HuH-7.5 (cell line): ENCODE measurements around the gene ARSJ.
"Not testable (repeated sequence)": the region's sequence is repeated elsewhere in the genome, so short reads cannot be mapped to it uniquely, and the experiment has no call there.

ENCODE experiments used
- DNase-seq: peaks from one replicate; pipeline ENCODE4 v3.0.0; 2011; ENCODE audit warnings: low spot score

ARSJ gene

DNA sequence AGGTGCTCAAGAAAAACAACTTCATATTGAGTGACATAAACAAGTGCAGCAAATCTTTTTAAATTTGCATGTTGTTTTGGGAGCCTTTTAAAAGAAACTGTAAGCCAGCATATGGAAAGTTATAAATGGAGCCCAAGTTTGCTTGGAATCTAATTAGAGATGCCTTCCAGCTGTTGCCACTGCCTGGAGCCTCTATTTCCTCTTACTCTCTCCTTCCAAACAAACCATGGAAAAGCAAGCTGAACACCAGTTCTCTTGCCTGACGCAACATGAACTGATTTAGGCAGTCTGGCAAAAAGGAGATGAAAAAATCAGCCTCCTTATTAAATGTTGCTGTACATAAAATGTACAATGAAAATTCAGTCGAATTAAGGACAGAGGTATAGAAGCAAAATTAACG lies 21.5 kb downstream of the ARSJ start:
- no peak for DNase-seq

DNA sequence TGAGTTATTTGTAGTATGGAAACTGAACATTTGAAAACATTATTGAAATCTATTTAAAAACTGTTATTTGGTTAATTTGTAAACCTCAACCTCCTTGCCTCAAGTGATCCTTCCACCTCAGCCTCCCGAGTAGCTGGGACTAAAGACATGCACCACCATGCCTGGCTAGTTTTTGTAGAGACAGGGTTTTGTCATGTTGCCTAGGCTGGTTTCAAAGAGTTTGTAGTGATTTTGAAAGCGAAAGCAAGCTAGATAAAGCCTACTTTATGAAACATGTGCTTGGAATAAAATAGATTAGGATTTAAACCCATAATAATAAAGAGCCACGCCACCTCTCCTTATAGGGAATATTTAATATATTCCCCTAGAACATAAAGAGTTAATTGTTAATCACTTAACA lies 23.5 kb downstream of the ARSJ start:
- DNase-seq: no peak

DNA sequence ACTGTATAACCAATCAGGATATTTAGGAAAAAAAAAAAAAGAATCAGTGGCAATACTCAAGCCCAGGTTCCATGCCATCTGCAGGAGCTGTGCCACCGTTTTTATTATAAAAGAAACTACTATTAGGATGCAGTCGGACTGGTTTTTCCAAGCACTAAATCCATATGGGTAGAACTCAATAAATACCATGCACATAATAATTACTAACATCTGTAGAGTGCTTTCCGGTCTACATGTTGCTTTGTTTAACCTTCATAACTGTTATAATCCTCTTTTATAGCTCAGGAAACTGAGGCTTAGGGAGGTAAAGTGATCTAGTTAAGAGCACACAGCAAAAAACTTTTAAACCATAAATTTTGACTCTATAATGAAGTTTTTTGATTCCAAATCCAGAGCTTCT lies 24.0 kb downstream of the ARSJ start:
- DNase-seq: no peak

DNA sequence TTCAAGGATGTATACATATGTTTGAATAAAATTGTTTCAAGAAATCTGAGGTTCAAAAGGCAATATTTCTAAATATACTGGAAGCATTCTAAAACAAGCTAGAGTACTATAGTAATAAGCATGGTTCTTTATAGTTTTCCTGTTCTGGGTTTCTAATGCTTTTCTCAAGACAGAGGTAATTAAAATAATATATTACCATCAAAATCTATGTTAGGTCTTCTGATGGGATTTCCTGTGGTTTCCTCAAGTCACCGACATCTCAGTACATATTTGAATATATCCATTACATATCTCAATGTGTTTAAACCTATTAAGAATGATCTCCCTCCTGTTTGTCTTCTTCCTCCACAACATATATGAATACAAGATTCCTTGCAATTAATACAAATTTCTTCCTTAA lies 25.6 kb downstream of the ARSJ start:
- no peak for DNase-seq

GRCh38 chr4:113952452-113953029 lies 26.9 kb downstream of the ARSJ start:
- DNase-seq: no peak

DNA sequence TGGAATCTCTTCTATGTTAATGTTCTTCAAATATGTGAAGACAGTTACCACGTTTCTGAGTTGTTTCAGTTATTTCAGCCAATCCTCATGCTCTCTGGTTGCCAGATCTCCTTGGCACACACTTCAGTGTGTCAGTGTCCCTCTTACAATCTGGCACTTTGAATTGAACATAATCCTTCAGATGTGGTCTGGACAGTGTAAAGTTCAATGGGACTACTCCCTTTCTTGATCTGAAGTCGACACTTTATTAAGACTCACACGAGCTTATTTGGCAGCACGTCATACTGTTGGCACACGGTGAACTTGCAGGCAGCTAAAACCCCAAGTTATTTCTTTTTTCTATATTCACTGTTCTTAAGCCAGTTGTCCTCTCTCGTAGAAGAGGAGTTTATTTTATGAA lies 28.2 kb downstream of the ARSJ start:
- DNase-seq: no peak

GRCh38 chr4:113950207-113950606 lies 29.2 kb downstream of the ARSJ start:
- no peak for DNase-seq

GRCh38 chr4:113947484-113947883 lies 32.0 kb downstream of the ARSJ start:
- no peak for DNase-seq

DNA sequence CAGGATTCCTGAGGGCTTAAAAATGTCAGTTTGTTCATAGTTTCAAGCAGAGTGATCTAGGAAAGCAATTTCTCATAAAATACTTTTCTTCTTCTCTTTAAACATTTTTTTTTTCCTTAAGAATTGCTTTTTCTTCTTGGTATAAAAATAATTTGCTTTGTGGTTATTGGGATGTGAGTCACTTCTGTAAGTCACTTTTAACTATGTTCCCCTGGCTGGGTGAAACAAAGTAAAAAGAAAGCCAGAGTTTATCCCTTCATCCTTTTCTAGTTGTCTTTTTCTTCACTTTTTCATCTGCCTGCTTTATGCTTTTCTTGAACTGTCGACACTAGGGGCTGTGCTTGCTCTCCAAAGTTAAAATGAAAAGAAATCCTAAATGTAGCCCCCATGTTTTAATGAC lies 33.5 kb downstream of the ARSJ start:
- no peak for DNase-seq

- DNase-seq: no peak
These were observed 35.6 kb downstream of the ARSJ start for GRCh38 chr4:113943863-113944262.

GRCh38 chr4:113943085-113943484 lies 36.4 kb downstream of the ARSJ start:
- DNase-seq: no peak

- DNase-seq: no peak
These were observed 37.6 kb downstream of the ARSJ start for GRCh38 chr4:113941836-113942235.

DNA sequence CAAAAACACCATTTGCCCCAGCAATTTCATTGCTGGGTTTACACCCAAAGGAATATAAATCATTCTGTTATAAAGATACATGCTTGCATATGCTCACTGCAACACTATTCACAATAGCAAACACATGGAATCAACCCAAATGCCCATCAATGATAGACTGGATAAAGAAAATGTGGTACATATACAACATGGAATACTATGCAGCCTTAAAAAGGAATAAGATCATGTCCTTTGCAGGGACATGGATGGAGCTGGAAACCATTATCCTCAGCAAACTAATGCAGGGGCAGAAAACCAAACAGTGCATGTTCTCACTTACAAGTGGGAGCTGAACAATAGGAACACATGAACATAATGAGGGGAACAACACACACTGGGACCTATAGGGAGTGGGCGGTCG lies 39.3 kb downstream of the ARSJ start:
- DNase-seq: not testable (repeated sequence)

GRCh38 chr4:113935190-113935589 lies 44.3 kb downstream of the ARSJ start:
- no peak for DNase-seq

GRCh38 chr4:113924706-113925105 lies 54.7 kb downstream of the ARSJ start:
- not testable (repeated sequence) for DNase-seq

DNA sequence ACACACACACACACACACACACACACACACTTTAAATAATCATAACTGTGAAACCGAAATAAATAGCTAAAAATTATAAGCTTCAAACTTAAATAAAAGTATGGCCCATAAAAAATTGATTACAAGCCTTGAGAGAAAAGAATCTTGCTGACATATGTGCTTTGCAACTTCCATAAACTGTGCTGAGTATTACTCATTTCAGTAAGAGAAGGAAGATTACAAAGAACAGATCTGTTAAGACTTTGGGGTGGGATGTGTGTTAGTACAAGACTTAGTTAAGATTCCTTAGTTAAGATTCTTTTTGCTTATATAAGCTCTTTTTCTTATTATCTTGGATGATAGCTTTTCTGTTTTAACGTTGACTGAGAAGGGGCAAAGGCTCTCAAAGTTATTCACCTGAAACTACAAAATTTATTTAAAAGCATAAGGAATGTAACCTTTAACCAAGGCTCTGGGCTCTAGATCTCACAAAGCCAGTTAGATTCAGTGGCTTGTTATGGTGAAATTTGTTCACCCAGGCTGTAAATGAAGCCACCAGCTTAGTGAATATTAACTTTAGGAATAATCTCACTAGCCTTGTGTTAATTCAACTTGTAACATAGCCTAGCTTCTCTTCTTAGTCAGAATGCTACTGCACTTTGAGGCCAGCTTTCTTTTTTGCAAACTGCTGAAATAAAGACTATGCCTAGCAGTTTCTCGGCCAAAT lies 58.2 kb downstream of the ARSJ start:
- DNase-seq: no peak

DNA sequence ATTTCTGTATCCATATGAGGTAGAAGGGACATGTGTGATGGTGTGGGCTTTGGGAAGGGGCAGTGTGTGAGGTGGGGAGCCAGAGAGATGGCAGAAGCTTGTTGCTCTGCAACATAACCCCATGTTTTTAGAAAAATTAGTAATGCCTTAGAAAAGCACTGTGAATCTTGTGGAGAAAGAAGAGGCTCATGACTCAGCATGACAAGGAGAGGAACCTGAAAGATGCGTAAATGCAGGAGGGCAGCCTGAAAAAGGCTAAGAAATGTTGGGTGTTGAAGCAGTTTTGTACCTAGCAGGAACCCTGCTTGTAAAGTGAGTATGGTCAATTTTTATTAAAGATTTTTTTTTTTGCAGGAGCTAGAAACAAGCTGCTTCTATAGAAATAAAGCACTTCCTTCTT lies 59.8 kb downstream of the ARSJ start:
- DNase-seq: no peak

DNA sequence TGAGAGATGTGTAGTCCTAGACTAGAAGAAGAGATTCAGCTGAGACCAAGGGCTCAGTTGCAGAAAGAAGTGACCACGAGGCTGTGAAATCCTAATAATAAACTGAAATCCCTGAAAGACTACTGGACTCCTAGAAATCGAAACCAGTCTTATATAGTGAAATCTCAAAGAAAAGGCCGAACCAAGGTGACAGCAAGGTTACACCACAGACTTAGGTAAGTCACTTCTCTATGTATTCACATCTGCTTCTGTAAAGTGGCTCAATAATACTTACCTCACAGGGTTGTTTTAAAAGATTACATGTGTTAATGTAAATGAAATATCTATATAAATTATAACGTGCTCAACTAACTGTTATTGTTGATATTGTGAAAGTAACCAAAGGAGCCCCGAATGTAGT lies 60.3 kb downstream of the ARSJ start:
- no peak for DNase-seq

DNA sequence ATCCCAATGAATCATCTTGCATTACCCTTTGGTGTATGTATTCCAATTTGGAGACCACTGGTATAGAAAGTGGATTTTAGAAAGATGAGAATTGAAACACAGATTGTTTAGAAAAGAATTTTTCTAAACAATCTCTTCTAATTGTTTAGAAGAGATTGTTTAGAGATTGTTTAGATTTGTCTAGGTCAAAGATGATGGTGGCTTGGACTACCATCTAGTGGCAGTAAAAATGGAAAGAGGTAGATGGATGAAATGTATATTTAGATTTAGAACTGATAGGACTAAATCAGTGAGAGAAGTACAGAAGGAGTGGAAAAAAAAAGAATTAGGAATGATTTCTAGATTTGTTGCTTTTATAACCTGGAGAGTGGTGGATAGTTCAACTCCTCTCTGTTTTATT lies 70.6 kb downstream of the ARSJ start:
- DNase-seq: no peak

- DNase-seq: no peak
These were observed 71.9 kb downstream of the ARSJ start for GRCh38 chr4:113907559-113907958.

GRCh38 chr4:113905301-113905700 lies 74.1 kb downstream of the ARSJ start:
- no peak for DNase-seq

DNA sequence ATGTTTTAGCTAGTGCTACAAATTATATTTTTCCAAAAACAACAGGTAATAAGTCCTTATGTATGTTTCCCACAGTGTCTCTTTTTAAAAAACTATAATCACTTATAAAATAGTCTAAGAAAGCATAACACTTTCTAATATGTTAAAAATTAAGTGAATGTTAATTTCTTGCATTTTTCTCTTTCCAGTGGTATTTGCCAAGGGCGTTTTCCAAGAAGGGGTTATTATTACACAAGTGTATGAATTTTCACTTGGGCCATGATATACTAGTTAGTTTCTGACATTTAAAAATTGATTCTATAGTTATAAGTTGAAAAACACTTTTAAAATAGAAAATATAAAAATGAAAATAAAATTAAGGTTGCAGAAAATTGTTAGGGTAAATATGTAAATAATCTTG lies 74.6 kb downstream of the ARSJ start:
- no peak for DNase-seq

DNA sequence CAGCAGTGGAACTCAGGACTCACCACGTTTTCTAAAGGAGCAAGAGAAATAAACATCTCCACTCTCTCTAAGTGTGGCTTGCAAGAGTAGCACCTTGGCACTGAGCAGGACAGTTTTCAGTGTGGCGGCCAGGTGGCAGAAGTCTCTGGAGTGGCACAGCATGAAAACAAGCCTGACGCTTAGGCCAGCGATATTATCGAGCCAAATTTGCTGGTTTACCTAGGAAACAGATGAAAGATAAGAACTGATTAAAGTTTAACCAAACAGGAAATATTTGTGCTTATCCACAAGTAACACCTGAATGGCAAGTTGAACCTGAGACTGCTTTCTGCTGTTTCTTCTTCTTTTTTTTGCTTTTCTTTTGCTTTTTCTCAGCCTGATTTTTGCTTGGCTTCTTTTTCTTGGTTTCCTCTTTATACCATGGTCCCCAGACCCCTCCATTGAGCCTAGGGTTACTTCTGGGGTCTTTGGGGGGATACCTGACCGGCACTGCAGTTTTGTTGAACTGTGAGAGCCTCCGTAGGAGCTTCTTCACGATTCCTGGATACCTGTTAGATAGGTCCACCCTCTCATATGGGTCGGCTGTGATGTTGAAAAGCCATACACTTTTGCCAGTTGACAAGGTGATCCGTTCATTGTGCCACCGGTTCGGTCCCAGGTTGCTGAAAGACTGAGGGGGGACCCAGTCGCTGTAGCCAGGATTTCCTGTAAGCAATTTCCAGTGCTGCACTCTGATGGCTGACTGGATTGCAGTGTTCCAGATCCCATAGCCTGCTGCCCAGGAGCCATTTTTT lies 77.3 kb downstream of the ARSJ start:
- peak; percentile 18 for DNase-seq
